ENCODE results near the gene SLC2A5.

- TF ChIP-seq CTCF (IDR thresholded peaks at IDR 0.05; ENCODE audit: insufficient read depth, low read depth, low read length) (no peak), EZH2 (IDR thresholded peaks at IDR 0.05; ENCODE audit: insufficient read depth, low read length) (no peak)
Observed at GRCh38 chr1:9031484-9032259, 37.8 kb downstream of the SLC2A5 start.
